NCI-H510A treated with DMSO at 0.1 percent for 48 hours (cell line): ENCODE measurements around the gene GEMIN5.
A peak's percentile ranks its signal among the peaks of the same experiment; 100 is the strongest.
"Not testable (repeated sequence)": the region's sequence is repeated elsewhere in the genome, so short reads cannot be mapped to it uniquely, and the experiment has no call there.

Experiments
- DNase-seq: peaks from one replicate; lab custom pipeline; 2025; lab: John Stamatoyannopoulos, UW

GEMIN5 gene

GRCh38 chr5:154940772-154941620, 3.0 kb upstream of the GEMIN5 start, which contains the start of gene MRPL22:
TSS of gene MRPL22 (plus strand) at chr5:154941073. CDS start at chr5:154941111, 38 bp downstream.
- peak; percentile 82 for DNase-seq

- no peak for DNase-seq
These were observed 2.4 kb upstream of the GEMIN5 start for GRCh38 chr5:154940375-154940771.

GRCh38 chr5:154939387-154939786, 1.4 kb upstream of the GEMIN5 start:
- not testable (repeated sequence) for DNase-seq

GRCh38 chr5:154937186-154937717, 759 bp downstream of the GEMIN5 start:
- no peak for DNase-seq

GRCh38 chr5:154934881-154935280, 3.1 kb downstream of the GEMIN5 start:
- no peak for DNase-seq

GRCh38 chr5:154933537-154933936, 4.5 kb downstream of the GEMIN5 start:
- DNase-seq: no peak

- no peak for DNase-seq
These were observed 14.3 kb downstream of the GEMIN5 start for GRCh38 chr5:154923441-154924430.

GRCh38 chr5:154917757-154918156, 20.3 kb downstream of the GEMIN5 start:
- DNase-seq: no peak

GRCh38 chr5:154916874-154917273, 21.1 kb downstream of the GEMIN5 start:
- no peak for DNase-seq

GRCh38 chr5:154905601-154906000, 32.4 kb downstream of the GEMIN5 start:
- not testable (repeated sequence) for DNase-seq

GRCh38 chr5:154901913-154902312, 36.1 kb downstream of the GEMIN5 start:
- no peak for DNase-seq

- no peak for DNase-seq
These were observed 36.7 kb downstream of the GEMIN5 start for GRCh38 chr5:154901276-154901675.

GRCh38 chr5:154900066-154900465, 37.9 kb downstream of the GEMIN5 start:
- DNase-seq: no peak

GRCh38 chr5:154899151-154899816, 38.7 kb downstream of the GEMIN5 start:
- no peak for DNase-seq

- DNase-seq: no peak
These were observed 39.8 kb downstream of the GEMIN5 start for GRCh38 chr5:154898210-154898609.

- no peak for DNase-seq
These were observed 41.3 kb downstream of the GEMIN5 start for GRCh38 chr5:154896562-154897165.

- DNase-seq: no peak
These were observed 42.1 kb downstream of the GEMIN5 start for GRCh38 chr5:154895606-154896561.

GRCh38 chr5:154893381-154893780, 44.6 kb downstream of the GEMIN5 start:
- DNase-seq: no peak

GRCh38 chr5:154892369-154892771, 45.6 kb downstream of the GEMIN5 start:
- DNase-seq: no peak

GRCh38 chr5:154885439-154885838, 52.6 kb downstream of the GEMIN5 start:
- no peak for DNase-seq
